WTC11 (cell line): ENCODE data around the gene COL18A1. TPM values are rescaled to one million over a fixed set of nuclear protein-coding genes. Genes with fewer than 3 reads are reported as not detected.
A peak's percentile ranks its signal among the peaks of the same experiment; 100 is the strongest.

Source experiments
- ATF1 ChIP-seq: sonication (generic); formaldehyde crosslinking; IDR thresholded peaks from 2 replicates; pipeline ENCODE4 v1.8.1; 2023; ENCODE audit warnings: mild to moderate bottlenecking, moderate library complexity, missing genetic modification reagents
- CBFB ChIP-seq: sonication (generic); formaldehyde crosslinking; IDR thresholded peaks from 2 replicates; pipeline ENCODE4 v1.8.1; 2022; ENCODE audit warnings: mild to moderate bottlenecking, low read depth, missing genetic modification reagents
- FOXJ3 ChIP-seq: sonication (generic); formaldehyde crosslinking; IDR thresholded peaks from 2 replicates; pipeline ENCODE4 v1.9.0; 2021; ENCODE audit warnings: missing genetic modification reagents, mild to moderate bottlenecking, borderline replicate concordance
- GABPB1 ChIP-seq: sonication (generic); formaldehyde crosslinking; IDR thresholded peaks from 2 replicates; pipeline ENCODE4 v1.8.1; 2023; ENCODE audit warnings: mild to moderate bottlenecking, missing genetic modification reagents
- GRHL2 ChIP-seq: fragments of 250-450 bp; sonication (Bioruptor Pico); IDR thresholded peaks from 2 replicates; pipeline ENCODE4 v1.8.0; 2022; ENCODE audit warnings: mild to moderate bottlenecking, moderate library complexity; ENCODE audit not compliant: insufficient replicate concordance, severe bottlenecking
- HMGA2 ChIP-seq: fragments of 250-450 bp; sonication (Bioruptor Pico); IDR thresholded peaks from 2 replicates; pipeline ENCODE4 v1.4.0; 2021; ENCODE audit warnings: mild to moderate bottlenecking, moderate library complexity
- NFATC4 ChIP-seq: fragments of 250-450 bp; sonication (Bioruptor Pico); IDR thresholded peaks from 2 replicates; pipeline ENCODE4 v1.9.0; 2021; ENCODE audit warnings: mild to moderate bottlenecking
- TEAD4 ChIP-seq: sonication (generic); formaldehyde crosslinking; IDR thresholded peaks from 2 replicates; pipeline ENCODE4 v1.8.0; 2022; ENCODE audit warnings: mild to moderate bottlenecking, missing genetic modification reagents
- ZNF416 ChIP-seq: fragments of 250-450 bp; sonication (Bioruptor Pico); IDR thresholded peaks from 2 replicates; pipeline ENCODE4 v1.9.0; 2021; ENCODE audit warnings: mild to moderate bottlenecking, inconsistent platforms
- ZNF423 ChIP-seq: fragments of 250-450 bp; sonication (Bioruptor Pico); IDR thresholded peaks from 2 replicates; pipeline ENCODE4 v2.1.2; 2022; ENCODE audit warnings: mild to moderate bottlenecking, moderate library complexity
- total RNA-seq: library from RNA; stranded (reverse); gene quantifications from 3 replicates; pipeline ENCODE4 v1.2.3, GENCODE V29; 2021
- TF ChIP-seq, protein P1 (sequence below): sonication (generic); formaldehyde crosslinking; IDR thresholded peaks from 2 replicates; pipeline ENCODE4 v1.8.1; 2023; ENCODE audit warnings: mild to moderate bottlenecking, missing genetic modification reagents
- TF ChIP-seq, protein P2 (sequence below): sonication (generic); formaldehyde crosslinking; IDR thresholded peaks from 2 replicates; pipeline ENCODE4 v1.8.1; 2022; ENCODE audit warnings: missing genetic modification reagents, borderline replicate concordance
- TF ChIP-seq, protein P3 (sequence below): fragments of 250-450 bp; sonication (Bioruptor Pico); IDR thresholded peaks from 2 replicates; pipeline ENCODE4 v1.9.0; 2021; ENCODE audit warnings: mild to moderate bottlenecking, borderline replicate concordance
- TF ChIP-seq, protein P4 (sequence below): sonication (generic); formaldehyde crosslinking; IDR thresholded peaks from 2 replicates; pipeline ENCODE4 v1.8.1; 2023; ENCODE audit warnings: mild to moderate bottlenecking, missing genetic modification reagents, borderline replicate concordance
- TF ChIP-seq, protein P5 (sequence below): fragments of 250-450 bp; sonication (Bioruptor Pico); IDR thresholded peaks from 2 replicates; pipeline ENCODE4 v2.1.2; 2022; ENCODE audit warnings: mild to moderate bottlenecking, moderate library complexity
- TF ChIP-seq, protein P6 (sequence below): sonication (generic); formaldehyde crosslinking; IDR thresholded peaks from 2 replicates; pipeline ENCODE4 v1.8.1; 2022; ENCODE audit warnings: low read depth, missing genetic modification reagents, borderline replicate concordance
- TF ChIP-seq, protein P7 (sequence below): sonication (generic); formaldehyde crosslinking; IDR thresholded peaks from 2 replicates; pipeline ENCODE4 v1.8.0; 2022; ENCODE audit warnings: mild to moderate bottlenecking, missing genetic modification reagents
- TF ChIP-seq, protein P8 (sequence below): sonication (generic); formaldehyde crosslinking; IDR thresholded peaks from 2 replicates; pipeline ENCODE4 v1.8.1; 2022; ENCODE audit warnings: mild to moderate bottlenecking, moderate library complexity, missing genetic modification reagents
- TF ChIP-seq, protein P9 (sequence below): fragments of 250-450 bp; sonication (Bioruptor Pico); conservative IDR thresholded peaks from 2 replicates; pipeline ENCODE4 v1.9.0; 2021; ENCODE audit warnings: mild to moderate bottlenecking

COL18A1 gene
- total RNA-seq, 1 experiment from 2014 or later: 231 TPM

DNA sequence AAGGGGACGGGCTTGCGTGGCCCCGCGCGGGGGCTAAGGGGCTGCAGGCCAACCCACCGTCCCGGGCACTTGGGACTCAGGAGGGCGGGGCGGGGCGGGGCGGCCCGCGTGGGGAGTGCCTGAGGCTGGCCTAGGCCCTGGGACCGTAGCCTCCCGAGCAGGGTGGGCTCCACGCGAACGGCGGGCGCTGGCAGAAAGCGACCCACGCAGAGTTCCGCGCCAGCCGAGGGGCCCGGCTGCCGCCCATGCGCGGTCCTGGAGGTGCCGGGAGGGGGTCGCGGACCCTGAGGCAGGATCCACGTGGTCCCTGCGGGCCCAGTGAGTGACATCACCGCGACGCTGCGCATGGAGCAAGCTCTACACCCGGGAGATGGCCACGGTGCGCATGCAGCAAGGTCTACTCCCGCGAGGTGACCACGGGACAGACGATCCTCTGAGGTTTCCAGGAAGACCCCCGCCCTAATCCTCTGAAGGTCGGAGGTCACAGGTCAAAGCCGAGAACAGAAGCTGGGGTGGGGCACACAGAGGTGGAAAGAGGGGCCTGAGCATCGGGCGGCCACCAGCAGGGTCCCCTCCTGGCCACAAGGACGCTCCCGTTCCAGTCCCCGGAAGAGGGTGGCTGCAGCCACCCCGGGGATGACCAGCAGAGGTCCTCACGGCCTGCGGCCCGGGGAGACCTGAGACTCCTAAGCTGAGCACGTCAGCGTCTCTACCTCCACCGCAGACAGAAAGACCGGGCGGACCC is 150.8 kb downstream of the COL18A1 start (continued):
- TF ChIP-seq NFATC4 (no peak), CBFB (CRISPR knock-in tag) (no peak), ATF1 (no peak), FOXJ3 (CRISPR knock-in tag) (no peak), ZNF423 (CRISPR knock-in tag) (peak; percentile 45; the same call in 1 of the 2 replicates), ZNF416 (no peak), TEAD4 (CRISPR knock-in tag) (no peak), HMGA2 (CRISPR knock-in tag) (no peak), GABPB1 (CRISPR knock-in tag) (0 out of 2 replicates have a peak, but pooled peaks have one; percentile 19), GRHL2 (CRISPR knock-in tag) (no peak)
- TF ChIP-seq, protein P1, sequence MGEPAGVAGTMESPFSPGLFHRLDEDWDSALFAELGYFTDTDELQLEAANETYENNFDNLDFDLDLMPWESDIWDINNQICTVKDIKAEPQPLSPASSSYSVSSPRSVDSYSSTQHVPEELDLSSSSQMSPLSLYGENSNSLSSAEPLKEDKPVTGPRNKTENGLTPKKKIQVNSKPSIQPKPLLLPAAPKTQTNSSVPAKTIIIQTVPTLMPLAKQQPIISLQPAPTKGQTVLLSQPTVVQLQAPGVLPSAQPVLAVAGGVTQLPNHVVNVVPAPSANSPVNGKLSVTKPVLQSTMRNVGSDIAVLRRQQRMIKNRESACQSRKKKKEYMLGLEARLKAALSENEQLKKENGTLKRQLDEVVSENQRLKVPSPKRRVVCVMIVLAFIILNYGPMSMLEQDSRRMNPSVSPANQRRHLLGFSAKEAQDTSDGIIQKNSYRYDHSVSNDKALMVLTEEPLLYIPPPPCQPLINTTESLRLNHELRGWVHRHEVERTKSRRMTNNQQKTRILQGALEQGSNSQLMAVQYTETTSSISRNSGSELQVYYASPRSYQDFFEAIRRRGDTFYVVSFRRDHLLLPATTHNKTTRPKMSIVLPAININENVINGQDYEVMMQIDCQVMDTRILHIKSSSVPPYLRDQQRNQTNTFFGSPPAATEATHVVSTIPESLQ (CRISPR knock-in tag): no peak
- TF ChIP-seq, protein P2, sequence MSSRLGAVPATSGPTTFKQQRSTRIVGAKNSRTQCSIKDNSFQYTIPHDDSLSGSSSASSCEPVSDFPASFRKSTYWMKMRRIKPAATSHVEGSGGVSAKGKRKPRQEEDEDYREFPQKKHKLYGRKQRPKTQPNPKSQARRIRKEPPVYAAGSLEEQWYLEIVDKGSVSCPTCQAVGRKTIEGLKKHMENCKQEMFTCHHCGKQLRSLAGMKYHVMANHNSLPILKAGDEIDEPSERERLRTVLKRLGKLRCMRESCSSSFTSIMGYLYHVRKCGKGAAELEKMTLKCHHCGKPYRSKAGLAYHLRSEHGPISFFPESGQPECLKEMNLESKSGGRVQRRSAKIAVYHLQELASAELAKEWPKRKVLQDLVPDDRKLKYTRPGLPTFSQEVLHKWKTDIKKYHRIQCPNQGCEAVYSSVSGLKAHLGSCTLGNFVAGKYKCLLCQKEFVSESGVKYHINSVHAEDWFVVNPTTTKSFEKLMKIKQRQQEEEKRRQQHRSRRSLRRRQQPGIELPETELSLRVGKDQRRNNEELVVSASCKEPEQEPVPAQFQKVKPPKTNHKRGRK: no peak
- TF ChIP-seq, protein P3, sequence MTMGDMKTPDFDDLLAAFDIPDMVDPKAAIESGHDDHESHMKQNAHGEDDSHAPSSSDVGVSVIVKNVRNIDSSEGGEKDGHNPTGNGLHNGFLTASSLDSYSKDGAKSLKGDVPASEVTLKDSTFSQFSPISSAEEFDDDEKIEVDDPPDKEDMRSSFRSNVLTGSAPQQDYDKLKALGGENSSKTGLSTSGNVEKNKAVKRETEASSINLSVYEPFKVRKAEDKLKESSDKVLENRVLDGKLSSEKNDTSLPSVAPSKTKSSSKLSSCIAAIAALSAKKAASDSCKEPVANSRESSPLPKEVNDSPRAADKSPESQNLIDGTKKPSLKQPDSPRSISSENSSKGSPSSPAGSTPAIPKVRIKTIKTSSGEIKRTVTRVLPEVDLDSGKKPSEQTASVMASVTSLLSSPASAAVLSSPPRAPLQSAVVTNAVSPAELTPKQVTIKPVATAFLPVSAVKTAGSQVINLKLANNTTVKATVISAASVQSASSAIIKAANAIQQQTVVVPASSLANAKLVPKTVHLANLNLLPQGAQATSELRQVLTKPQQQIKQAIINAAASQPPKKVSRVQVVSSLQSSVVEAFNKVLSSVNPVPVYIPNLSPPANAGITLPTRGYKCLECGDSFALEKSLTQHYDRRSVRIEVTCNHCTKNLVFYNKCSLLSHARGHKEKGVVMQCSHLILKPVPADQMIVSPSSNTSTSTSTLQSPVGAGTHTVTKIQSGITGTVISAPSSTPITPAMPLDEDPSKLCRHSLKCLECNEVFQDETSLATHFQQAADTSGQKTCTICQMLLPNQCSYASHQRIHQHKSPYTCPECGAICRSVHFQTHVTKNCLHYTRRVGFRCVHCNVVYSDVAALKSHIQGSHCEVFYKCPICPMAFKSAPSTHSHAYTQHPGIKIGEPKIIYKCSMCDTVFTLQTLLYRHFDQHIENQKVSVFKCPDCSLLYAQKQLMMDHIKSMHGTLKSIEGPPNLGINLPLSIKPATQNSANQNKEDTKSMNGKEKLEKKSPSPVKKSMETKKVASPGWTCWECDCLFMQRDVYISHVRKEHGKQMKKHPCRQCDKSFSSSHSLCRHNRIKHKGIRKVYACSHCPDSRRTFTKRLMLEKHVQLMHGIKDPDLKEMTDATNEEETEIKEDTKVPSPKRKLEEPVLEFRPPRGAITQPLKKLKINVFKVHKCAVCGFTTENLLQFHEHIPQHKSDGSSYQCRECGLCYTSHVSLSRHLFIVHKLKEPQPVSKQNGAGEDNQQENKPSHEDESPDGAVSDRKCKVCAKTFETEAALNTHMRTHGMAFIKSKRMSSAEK (CRISPR knock-in tag): no peak
- TF ChIP-seq, protein P4, sequence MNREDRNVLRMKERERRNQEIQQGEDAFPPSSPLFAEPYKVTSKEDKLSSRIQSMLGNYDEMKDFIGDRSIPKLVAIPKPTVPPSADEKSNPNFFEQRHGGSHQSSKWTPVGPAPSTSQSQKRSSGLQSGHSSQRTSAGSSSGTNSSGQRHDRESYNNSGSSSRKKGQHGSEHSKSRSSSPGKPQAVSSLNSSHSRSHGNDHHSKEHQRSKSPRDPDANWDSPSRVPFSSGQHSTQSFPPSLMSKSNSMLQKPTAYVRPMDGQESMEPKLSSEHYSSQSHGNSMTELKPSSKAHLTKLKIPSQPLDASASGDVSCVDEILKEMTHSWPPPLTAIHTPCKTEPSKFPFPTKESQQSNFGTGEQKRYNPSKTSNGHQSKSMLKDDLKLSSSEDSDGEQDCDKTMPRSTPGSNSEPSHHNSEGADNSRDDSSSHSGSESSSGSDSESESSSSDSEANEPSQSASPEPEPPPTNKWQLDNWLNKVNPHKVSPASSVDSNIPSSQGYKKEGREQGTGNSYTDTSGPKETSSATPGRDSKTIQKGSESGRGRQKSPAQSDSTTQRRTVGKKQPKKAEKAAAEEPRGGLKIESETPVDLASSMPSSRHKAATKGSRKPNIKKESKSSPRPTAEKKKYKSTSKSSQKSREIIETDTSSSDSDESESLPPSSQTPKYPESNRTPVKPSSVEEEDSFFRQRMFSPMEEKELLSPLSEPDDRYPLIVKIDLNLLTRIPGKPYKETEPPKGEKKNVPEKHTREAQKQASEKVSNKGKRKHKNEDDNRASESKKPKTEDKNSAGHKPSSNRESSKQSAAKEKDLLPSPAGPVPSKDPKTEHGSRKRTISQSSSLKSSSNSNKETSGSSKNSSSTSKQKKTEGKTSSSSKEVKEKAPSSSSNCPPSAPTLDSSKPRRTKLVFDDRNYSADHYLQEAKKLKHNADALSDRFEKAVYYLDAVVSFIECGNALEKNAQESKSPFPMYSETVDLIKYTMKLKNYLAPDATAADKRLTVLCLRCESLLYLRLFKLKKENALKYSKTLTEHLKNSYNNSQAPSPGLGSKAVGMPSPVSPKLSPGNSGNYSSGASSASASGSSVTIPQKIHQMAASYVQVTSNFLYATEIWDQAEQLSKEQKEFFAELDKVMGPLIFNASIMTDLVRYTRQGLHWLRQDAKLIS (CRISPR knock-in tag): no peak
- TF ChIP-seq, protein P5, sequence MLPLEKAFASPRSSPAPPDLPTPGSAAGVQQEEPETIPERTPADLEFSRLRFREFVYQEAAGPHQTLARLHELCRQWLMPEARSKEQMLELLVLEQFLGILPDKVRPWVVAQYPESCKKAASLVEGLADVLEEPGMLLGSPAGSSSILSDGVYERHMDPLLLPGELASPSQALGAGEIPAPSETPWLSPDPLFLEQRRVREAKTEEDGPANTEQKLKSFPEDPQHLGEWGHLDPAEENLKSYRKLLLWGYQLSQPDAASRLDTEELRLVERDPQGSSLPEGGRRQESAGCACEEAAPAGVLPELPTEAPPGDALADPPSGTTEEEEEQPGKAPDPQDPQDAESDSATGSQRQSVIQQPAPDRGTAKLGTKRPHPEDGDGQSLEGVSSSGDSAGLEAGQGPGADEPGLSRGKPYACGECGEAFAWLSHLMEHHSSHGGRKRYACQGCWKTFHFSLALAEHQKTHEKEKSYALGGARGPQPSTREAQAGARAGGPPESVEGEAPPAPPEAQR (CRISPR knock-in tag): no peak
- TF ChIP-seq, protein P6, sequence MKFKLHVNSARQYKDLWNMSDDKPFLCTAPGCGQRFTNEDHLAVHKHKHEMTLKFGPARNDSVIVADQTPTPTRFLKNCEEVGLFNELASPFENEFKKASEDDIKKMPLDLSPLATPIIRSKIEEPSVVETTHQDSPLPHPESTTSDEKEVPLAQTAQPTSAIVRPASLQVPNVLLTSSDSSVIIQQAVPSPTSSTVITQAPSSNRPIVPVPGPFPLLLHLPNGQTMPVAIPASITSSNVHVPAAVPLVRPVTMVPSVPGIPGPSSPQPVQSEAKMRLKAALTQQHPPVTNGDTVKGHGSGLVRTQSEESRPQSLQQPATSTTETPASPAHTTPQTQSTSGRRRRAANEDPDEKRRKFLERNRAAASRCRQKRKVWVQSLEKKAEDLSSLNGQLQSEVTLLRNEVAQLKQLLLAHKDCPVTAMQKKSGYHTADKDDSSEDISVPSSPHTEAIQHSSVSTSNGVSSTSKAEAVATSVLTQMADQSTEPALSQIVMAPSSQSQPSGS (CRISPR knock-in tag): no peak
- TF ChIP-seq, protein P7, sequence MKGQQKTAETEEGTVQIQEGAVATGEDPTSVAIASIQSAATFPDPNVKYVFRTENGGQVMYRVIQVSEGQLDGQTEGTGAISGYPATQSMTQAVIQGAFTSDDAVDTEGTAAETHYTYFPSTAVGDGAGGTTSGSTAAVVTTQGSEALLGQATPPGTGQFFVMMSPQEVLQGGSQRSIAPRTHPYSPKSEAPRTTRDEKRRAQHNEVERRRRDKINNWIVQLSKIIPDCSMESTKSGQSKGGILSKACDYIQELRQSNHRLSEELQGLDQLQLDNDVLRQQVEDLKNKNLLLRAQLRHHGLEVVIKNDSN (CRISPR knock-in tag): no peak
- TF ChIP-seq, protein P8, sequence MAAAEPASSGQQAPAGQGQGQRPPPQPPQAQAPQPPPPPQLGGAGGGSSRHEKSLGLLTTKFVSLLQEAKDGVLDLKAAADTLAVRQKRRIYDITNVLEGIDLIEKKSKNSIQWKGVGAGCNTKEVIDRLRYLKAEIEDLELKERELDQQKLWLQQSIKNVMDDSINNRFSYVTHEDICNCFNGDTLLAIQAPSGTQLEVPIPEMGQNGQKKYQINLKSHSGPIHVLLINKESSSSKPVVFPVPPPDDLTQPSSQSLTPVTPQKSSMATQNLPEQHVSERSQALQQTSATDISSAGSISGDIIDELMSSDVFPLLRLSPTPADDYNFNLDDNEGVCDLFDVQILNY (CRISPR knock-in tag): no peak
- TF ChIP-seq, protein P9, sequence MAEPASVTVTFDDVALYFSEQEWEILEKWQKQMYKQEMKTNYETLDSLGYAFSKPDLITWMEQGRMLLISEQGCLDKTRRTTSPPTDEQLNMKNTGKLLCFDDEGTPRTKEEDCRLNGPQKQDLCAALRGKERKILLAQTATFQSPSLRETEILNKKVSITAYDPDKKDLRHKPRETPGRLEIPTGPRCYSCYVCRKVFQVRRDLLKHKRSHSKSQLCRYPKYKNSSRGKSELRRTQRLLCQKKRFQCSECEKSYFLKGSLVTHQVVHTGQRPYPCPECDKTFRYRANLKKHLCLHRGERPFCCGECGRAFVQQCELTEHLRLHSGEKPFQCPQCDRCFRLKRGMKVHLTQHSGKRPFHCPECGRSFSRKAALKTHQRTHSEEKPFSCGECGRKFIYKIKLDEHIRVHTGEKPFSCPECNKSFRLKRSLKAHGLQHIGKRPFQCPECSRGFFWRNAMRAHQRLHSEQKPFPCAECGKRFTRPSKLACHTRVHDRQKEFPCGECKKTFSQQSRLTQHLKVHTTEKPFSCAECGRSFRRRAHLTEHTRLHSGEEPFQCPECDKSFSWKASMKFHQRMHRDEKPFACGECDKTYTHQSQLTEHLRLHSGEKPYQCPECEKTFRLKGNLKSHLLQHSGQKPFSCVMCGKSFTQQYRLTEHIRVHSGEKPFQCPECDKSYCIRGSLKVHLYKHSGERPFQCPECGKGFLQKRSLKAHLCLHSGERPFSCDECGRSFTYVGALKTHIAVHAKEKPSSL (CRISPR knock-in tag): no peak
